Lung (tissue), 12 donors: ENCODE results near the gene KPNA2. TPM values are rescaled to one million over a fixed set of nuclear protein-coding genes. Genes with fewer than 3 reads are reported as not detected.

Experiments
- ATAC-seq: fragments of 200-7000 bp; cut with Tn5 transposase; one replicate; pipeline ENCODE4 v1.9.1; 2020; ENCODE audit warnings: moderate number of reproducible peaks; ENCODE audit not compliant: insufficient read depth, low FRiP score
- DNase-seq, 3 donors: peaks; one replicate each; pipeline ENCODE4 v3.0.0-alpha.2; 2013 to 2017
- H3K27ac ChIP-seq, 2 donors: one replicate each; pipeline ENCODE4 v1.5.1; 2013; ENCODE audit warnings: mild to moderate bottlenecking in 2 of 2, moderate library complexity in 2 of 2, control low read depth in 1 of 2, inconsistent platforms in 1 of 2, low read depth in 1 of 2, low read length in 1 of 2
- H3K27me3 ChIP-seq, 3 donors: one replicate each; pipeline ENCODE4 v1.5.1; 2013; ENCODE audit warnings: low read length in 2 of 3; ENCODE audit not compliant: control insufficient read depth in 3 of 3, insufficient read depth in 3 of 3
- H3K36me3 ChIP-seq, 4 donors: one replicate each; pipeline ENCODE4 v1.5.1; 2013; ENCODE audit warnings: low read length in 4 of 4, mild to moderate bottlenecking in 1 of 4, moderate library complexity in 1 of 4; ENCODE audit not compliant: control insufficient read depth in 4 of 4, insufficient read depth in 4 of 4
- H3K4me1 ChIP-seq, 5 donors: one replicate each; pipeline ENCODE4 v1.5.1; 2013; ENCODE audit warnings: low read length in 5 of 5, mild to moderate bottlenecking in 2 of 5, moderate library complexity in 1 of 5; ENCODE audit not compliant: control insufficient read depth in 5 of 5, insufficient read depth in 5 of 5
- H3K4me3 ChIP-seq: one replicate; pipeline ENCODE4 v1.5.1; 2013; ENCODE audit warnings: mild to moderate bottlenecking, control low read depth, moderate library complexity
- H3K9ac ChIP-seq, 2 donors: one replicate each; pipeline ENCODE4 v1.5.1; 2013; ENCODE audit warnings: low read length in 2 of 2, control low read depth in 1 of 2; ENCODE audit not compliant: insufficient read depth in 1 of 2
- H3K9me3 ChIP-seq, 4 donors: one replicate each; pipeline ENCODE4 v1.5.1; 2013; ENCODE audit warnings: low read length in 3 of 4, mild to moderate bottlenecking in 1 of 4, moderate library complexity in 1 of 4; ENCODE audit not compliant: control insufficient read depth in 4 of 4, insufficient read depth in 3 of 4
- CTCF ChIP-seq: IDR thresholded peaks from 2 replicates; pipeline ENCODE4 v1.5.1; 2012; ENCODE audit warnings: mild to moderate bottlenecking; ENCODE audit errors: control extremely low read depth, extremely low read depth
- WGBS, 2 donors: extraction: QIAGEN DNeasy Blood & Tissue Kit; methylation state at CpG; one replicate each; pipeline ENCODE4 v1.1.7; 2013; 5-methylcytosine and 5-hydroxymethylcytosine counted together
- polyA plus RNA-seq, 2 donors: library from polyadenylated mRNA; stranded (reverse); fragments of 200-250 nt; gene quantifications; one replicate each; pipeline ENCODE4 v1.2.1, GENCODE V29; 2013
- total RNA-seq, 2 donors: library from RNA; depleted of rRNA in 1 of 2; stranded (reverse); fragments of >200 nt in 1 of 2; gene quantifications; one replicate each; pipeline ENCODE4 v1.2.1, GENCODE V29; 2014 to 2021
- donor health status: control.
- donor health status: control.
- donor health status: Bipolar disorder and iron deficiency.
- donor health status: healthy.
- donor health status: DM: yes; HTN: yes; CAD: no.

The KPNA2 gene
- total and polyA plus RNA-seq, 4 donors, result 16.1 to 24.4 (median 18.8) TPM

DNA sequence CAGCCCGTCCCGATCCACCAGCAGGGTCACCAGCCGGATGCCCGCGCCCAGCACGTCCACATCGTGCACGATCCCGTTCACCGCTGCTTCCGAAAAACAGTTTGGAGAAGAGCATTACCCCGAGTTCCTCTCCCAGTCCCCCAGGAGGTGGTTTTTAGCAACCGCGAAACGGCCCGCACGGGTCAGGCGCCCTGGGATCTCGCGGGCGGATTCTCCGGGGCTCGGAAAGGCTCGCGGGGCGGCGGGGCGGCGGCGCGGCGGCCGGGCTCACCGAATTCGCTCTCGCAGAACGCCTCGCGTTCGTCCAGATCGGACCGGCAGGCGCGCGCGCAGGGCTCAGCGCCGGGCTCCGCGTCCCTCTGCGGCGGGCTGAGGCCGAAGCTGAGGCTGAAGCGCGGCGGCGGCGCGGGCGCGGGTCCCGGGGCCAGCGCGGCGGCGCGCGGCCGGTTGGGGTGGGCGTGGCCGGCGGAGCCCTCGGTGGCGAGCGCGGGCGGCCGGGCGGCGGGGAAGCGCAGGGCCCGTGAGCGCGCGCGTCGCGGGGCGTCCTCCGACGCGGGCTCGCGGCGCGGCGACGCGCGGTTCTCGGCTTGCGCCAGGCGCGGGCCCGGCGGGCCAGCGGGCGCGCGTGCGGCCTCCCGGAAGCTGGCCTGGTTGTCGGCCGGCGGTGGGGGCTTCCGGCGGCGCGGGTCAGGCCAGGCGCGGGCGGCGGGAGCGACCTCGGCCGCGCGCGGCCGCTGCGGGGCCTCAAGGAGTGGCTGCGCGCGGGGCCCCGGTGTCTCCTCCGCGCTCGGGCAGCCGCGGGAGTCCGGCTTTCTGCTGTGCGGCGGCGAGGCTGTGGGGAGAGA lies 42.2 kb upstream of the KPNA2 start:
- peak overlapping the region; percentile 83 to 87 for H3K9ac ChIP-seq

GRCh38 chr17:67993998-67994361 lies 41.6 kb upstream of the KPNA2 start:
- peaks cover 3 to 18% (median 4%) of the 10 kb centered on the region in 5 donors for H3K4me1 ChIP-seq
- peak overlapping the region; percentile 93 to 98 for H3K27ac ChIP-seq
- H3K4me3 ChIP-seq, result peak overlapping the region; percentile 75
- H3K36me3 ChIP-seq, result peaks cover 0 to 3% (median 0%) of the 10 kb centered on the region in 4 donors
- WGBS, 2 donors, result 3 to 4% methylated on average over 21 of the region's 21 CpGs
- DNase-seq (peak in 1 of 3 donors; percentile 64), ATAC-seq (no peak)
- H3K9ac ChIP-seq, result peak overlapping the region; percentile 32 to 63
- TF ChIP-seq CTCF, result no peak
- no peaks in the 10 kb centered on the region for H3K9me3 ChIP-seq
- H3K27me3 ChIP-seq, result no peaks in the 10 kb centered on the region

More for the DNA sequence above, 42.2 kb upstream of the KPNA2 start:
- peak; percentile 85 to 96 (median 90) for DNase-seq
- H3K4me3 ChIP-seq, result peak overlapping the region; percentile 75
- no peaks in the 10 kb centered on the region for H3K27me3 ChIP-seq
- ATAC-seq, result peak; percentile 87
- WGBS, 2 donors, result 0% methylated on average over 63 to 144 of the region's 144 CpGs
- no peak for TF ChIP-seq CTCF
- H3K9me3 ChIP-seq, result no peaks in the 10 kb centered on the region
- peak overlapping the region; percentile 95 to 98 for H3K27ac ChIP-seq
- peaks cover 0 to 3% (median 0%) of the 10 kb centered on the region in 4 donors for H3K36me3 ChIP-seq
- peaks cover 3 to 18% (median 4%) of the 10 kb centered on the region in 5 donors for H3K4me1 ChIP-seq

- peak overlapping the region in 1 of 2 donors; percentile 23 for H3K27ac ChIP-seq
- H3K36me3 ChIP-seq, result peaks cover 0 to 3% (median 0%) of the 10 kb centered on the region in 4 donors
- no peaks in the 10 kb centered on the region for H3K9me3 ChIP-seq
- DNase-seq (peak in 2 of 3 donors; percentile 62 to 72), ATAC-seq (no peak)
- no peaks in the 10 kb centered on the region for H3K27me3 ChIP-seq
- no peak for TF ChIP-seq CTCF
- peaks cover 3 to 18% (median 4%) of the 10 kb centered on the region in 5 donors for H3K4me1 ChIP-seq
- no peak overlapping the region for H3K4me3 ChIP-seq
- H3K9ac ChIP-seq, result peak overlapping the region in 1 of 2 donors; percentile 2
- WGBS, 2 donors, result 20 to 28% methylated on average over 9 of the region's 9 CpGs
These were observed 40.5 kb upstream of the KPNA2 start for GRCh38 chr17:67994817-67995569.
